NCI-H1105 (cell line): ENCODE measurements around the gene MOB3C.
"Not testable (repeated sequence)": the region's sequence is repeated elsewhere in the genome, so short reads cannot be mapped to it uniquely, and the experiment has no call there.

Experiments
- DNase-seq: peaks from one replicate; lab custom pipeline; 2025; lab: John Stamatoyannopoulos, UW

Gene MOB3C

GRCh38 chr1:46616277-46617107, at the start of gene MOB3C:
Gene MOB3C, minus strand, starts transcription at chr1:46616811. Its CDS starts 3,490 bp downstream, at chr1:46613321.
- DNase-seq: peak; percentile 6

GRCh38 chr1:46665983-46666382, 49.4 kb upstream of the MOB3C start:
- DNase-seq: no peak

GRCh38 chr1:46662919-46663318, 46.3 kb upstream of the MOB3C start:
- not testable (repeated sequence) for DNase-seq

GRCh38 chr1:46660116-46660515, 43.5 kb upstream of the MOB3C start:
- DNase-seq: not testable (repeated sequence)

GRCh38 chr1:46659307-46659870, 42.8 kb upstream of the MOB3C start:
- DNase-seq: no peak

GRCh38 chr1:46657775-46658174, 41.2 kb upstream of the MOB3C start:
- no peak for DNase-seq

- DNase-seq: no peak
Measured at GRCh38 chr1:46656643-46657042, 40.0 kb upstream of the MOB3C start.

- no peak for DNase-seq
Measured at GRCh38 chr1:46655848-46656247, 39.2 kb upstream of the MOB3C start.

GRCh38 chr1:46654698-46655097, 38.1 kb upstream of the MOB3C start:
- DNase-seq: not testable (repeated sequence)

- no peak for DNase-seq
Measured at GRCh38 chr1:46654012-46654411, 37.4 kb upstream of the MOB3C start.

GRCh38 chr1:46653405-46653958, 36.9 kb upstream of the MOB3C start:
- no peak for DNase-seq

GRCh38 chr1:46652321-46653100, 35.9 kb upstream of the MOB3C start:
- DNase-seq: no peak

- not testable (repeated sequence) for DNase-seq
Measured at GRCh38 chr1:46651152-46651551, 34.5 kb upstream of the MOB3C start.

GRCh38 chr1:46650491-46650890, 33.9 kb upstream of the MOB3C start:
- DNase-seq: no peak

- no peak for DNase-seq
Measured at GRCh38 chr1:46649764-46650163, 33.2 kb upstream of the MOB3C start.

GRCh38 chr1:46647611-46648010, 31.0 kb upstream of the MOB3C start:
- DNase-seq: no peak

GRCh38 chr1:46646844-46647243, 30.2 kb upstream of the MOB3C start:
- no peak for DNase-seq

GRCh38 chr1:46646331-46646730, 29.7 kb upstream of the MOB3C start:
- no peak for DNase-seq

- no peak for DNase-seq
Measured at GRCh38 chr1:46645815-46646214, 29.2 kb upstream of the MOB3C start.

- DNase-seq: peak; percentile 94
Measured at GRCh38 chr1:46643368-46643775, 26.8 kb upstream of the MOB3C start.

- DNase-seq: no peak
Measured at GRCh38 chr1:46642115-46642680, 25.6 kb upstream of the MOB3C start.

GRCh38 chr1:46639547-46639946, 22.9 kb upstream of the MOB3C start:
- no peak for DNase-seq
